ENCODE data around the gene IGSF6. TPM values are rescaled to one million over a fixed set of nuclear protein-coding genes. Genes with fewer than 3 reads are reported as not detected.
"Not testable (repeated sequence)": the region's sequence is repeated elsewhere in the genome, so short reads cannot be mapped to it uniquely, and the experiment has no call there.

IGSF6 gene
- polyA plus RNA-seq, 3 donors = 86.2 to 276 (median 159) TPM

DNA sequence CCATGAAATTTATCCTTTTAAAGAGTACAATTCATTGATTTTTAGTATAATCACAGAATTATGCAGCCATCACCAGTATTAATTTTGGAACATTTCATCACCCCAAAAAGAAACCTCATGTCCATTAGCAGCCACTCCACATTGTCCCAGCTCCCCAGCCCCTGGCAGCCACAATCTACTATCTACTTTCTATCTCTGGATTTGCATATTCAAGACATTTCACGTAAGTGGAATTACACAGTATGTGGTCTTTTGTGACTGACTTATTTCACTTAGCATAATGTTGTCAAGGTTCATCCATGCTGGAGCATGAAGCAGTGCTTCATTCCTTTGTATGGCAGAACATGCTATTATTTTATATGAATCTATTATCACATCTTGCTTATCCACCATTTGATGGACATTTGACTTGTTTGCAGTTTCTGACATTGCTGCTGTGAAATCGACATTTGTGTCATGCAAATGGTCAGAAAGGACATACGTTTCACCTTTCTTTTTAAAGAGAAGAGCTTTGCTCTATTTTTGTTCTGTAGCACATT lies 42.3 kb downstream of the IGSF6 start:
- Mint-ChIP-seq H3K36me3 (peaks cover 20 to 22% of the 10 kb centered on the region in 2 donors), H3K4me1 (peaks cover 94% of the 10 kb centered on the region), H3K27me3 (ENCODE audit: low read depth in 3 of 3) (no peaks in the 10 kb centered on the region), H3K9me3 (no peaks in the 10 kb centered on the region), H3K4me3 (no peak overlapping the region), H3K27ac (peak overlapping the region; percentile 95 to 98 (median 97))
- Histone ChIP-seq H3K79me2 (ENCODE audit: insufficient read depth, low read length) (peaks cover 100% of the 10 kb centered on the region), H3K36me3 (replicated peaks in 1 of 2; ENCODE audit: control insufficient read depth in 1 of 2, insufficient read depth in 2 of 2, low read length in 2 of 2) (peaks cover 0 to 12% of the 10 kb centered on the region in 2 donors), H4K20me1 (ENCODE audit: insufficient read depth, low read length) (peaks cover 69% of the 10 kb centered on the region), H2AFZ (ENCODE audit: insufficient read depth, low read depth, low read length, poor library complexity, severe bottlenecking) (no peak overlapping the region), H3K27ac (ENCODE audit: low read depth in 1 of 2, low read length in 2 of 2) (peak overlapping the region in 1 of 2 donors; percentile 93), H3K9ac (ENCODE audit: insufficient read depth, low read length, poor library complexity, severe bottlenecking) (no peak overlapping the region), H3K27me3 (ENCODE audit: control insufficient read depth in 2 of 2, insufficient read depth in 2 of 2, low read length in 2 of 2) (no peaks in the 10 kb centered on the region), H3K4me2 (replicated peaks; ENCODE audit: extremely low read depth, low read length, poor library complexity, severe bottlenecking) (peak overlapping the region; percentile 74), H3K4me3 (replicated peaks in 1 of 3; ENCODE audit: low read depth in 2 of 3, low read length in 3 of 3) (peak overlapping the region in 1 of 3 experiments; percentile 71), H3K4me1 (ENCODE audit: control insufficient read depth in 1 of 2, insufficient read depth in 2 of 2, low read length in 2 of 2) (peaks cover 98 to 100% of the 10 kb centered on the region in 2 donors), H3K9me3 (replicated peaks in 1 of 2; ENCODE audit: control insufficient read depth in 1 of 2, insufficient read depth in 1 of 2, low read length in 2 of 2) (no peaks in the 10 kb centered on the region)
- TF ChIP-seq, protein P1, sequence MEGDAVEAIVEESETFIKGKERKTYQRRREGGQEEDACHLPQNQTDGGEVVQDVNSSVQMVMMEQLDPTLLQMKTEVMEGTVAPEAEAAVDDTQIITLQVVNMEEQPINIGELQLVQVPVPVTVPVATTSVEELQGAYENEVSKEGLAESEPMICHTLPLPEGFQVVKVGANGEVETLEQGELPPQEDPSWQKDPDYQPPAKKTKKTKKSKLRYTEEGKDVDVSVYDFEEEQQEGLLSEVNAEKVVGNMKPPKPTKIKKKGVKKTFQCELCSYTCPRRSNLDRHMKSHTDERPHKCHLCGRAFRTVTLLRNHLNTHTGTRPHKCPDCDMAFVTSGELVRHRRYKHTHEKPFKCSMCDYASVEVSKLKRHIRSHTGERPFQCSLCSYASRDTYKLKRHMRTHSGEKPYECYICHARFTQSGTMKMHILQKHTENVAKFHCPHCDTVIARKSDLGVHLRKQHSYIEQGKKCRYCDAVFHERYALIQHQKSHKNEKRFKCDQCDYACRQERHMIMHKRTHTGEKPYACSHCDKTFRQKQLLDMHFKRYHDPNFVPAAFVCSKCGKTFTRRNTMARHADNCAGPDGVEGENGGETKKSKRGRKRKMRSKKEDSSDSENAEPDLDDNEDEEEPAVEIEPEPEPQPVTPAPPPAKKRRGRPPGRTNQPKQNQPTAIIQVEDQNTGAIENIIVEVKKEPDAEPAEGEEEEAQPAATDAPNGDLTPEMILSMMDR (IDR thresholded peaks at IDR 0.05) = no peak
- WGBS (ENCODE audit: insufficient coverage) = 85% methylated on average over 2 of the region's 3 CpGs
- DNase-seq = no peak
- intact Hi-C loops (cut with micrococcal nuclease) = loop anchor here in 1 of 2 donors (5.0 kb wide), 1 partner anchor 42 kb away; the partner anchor contains the start of gene IGSF6

DNA sequence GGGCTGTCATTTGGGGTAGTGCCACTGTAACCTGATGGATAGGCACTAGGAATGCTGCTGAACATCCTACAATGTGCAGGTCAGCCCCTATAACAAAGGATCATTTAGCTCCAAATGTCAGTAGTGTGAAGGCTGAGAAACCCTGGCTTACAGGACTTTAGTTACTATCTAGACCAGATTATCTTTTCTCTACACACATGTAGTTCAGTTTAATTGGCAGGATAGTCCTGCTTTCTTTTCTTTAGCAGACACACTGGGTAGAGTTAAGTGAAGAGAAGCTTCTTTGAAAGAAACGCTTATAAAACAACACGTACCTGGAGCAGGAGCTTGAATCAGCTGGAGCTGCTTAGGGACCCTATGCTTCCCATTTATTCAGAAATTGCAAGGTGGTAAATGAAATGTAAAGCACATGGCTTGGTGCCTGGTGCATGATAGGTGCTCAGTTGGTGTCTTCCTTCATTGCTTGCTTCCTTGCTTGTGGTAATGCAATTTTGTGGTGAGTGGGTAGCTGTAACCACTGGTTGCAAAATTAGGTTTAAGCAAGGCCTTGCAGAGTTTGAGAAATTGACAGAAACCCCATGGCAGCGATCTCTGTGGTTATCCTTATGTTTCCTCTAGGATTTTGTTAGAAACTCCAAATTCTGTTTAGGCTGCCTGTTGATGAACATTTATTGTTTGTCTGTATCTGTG lies 43.6 kb downstream of the IGSF6 start:
- peak; percentile 64 to 87 (median 86) for DNase-seq
- peak overlapping the region; percentile 74 for H3K4me2 ChIP-seq (replicated peaks; ENCODE audit: extremely low read depth, low read length, poor library complexity, severe bottlenecking)
- peaks cover 67% of the 10 kb centered on the region for H4K20me1 ChIP-seq (ENCODE audit: insufficient read depth, low read length)
- peaks cover 98 to 100% of the 10 kb centered on the region in 2 donors for H3K4me1 ChIP-seq (ENCODE audit: control insufficient read depth in 1 of 2, insufficient read depth in 2 of 2, low read length in 2 of 2)
- peaks cover 0 to 5% of the 10 kb centered on the region in 2 donors for H3K36me3 ChIP-seq (replicated peaks in 1 of 2; ENCODE audit: control insufficient read depth in 1 of 2, insufficient read depth in 2 of 2, low read length in 2 of 2)
- no peak overlapping the region for H2AFZ ChIP-seq (ENCODE audit: insufficient read depth, low read depth, low read length, poor library complexity, severe bottlenecking)
- H3K9me3 ChIP-seq (replicated peaks in 1 of 2; ENCODE audit: control insufficient read depth in 1 of 2, insufficient read depth in 1 of 2, low read length in 2 of 2) = no peaks in the 10 kb centered on the region
- Mint-ChIP-seq H3K27ac (peak overlapping the region; percentile 95 to 98 (median 97)), H3K4me1 (peaks cover 93% of the 10 kb centered on the region), H3K36me3 (peaks cover 9 to 10% of the 10 kb centered on the region in 2 donors), H3K4me3 (peak overlapping the region; percentile 48 to 86), H3K27me3 (ENCODE audit: low read depth in 3 of 3) (no peaks in the 10 kb centered on the region), H3K9me3 (no peaks in the 10 kb centered on the region)
- H3K27me3 ChIP-seq (ENCODE audit: control insufficient read depth in 2 of 2, insufficient read depth in 2 of 2, low read length in 2 of 2) = no peaks in the 10 kb centered on the region
- intact Hi-C loops (cut with micrococcal nuclease) = no loop called here
- peak overlapping the region; percentile 64 to 93 for H3K27ac ChIP-seq (ENCODE audit: low read depth in 1 of 2, low read length in 2 of 2)
- H3K4me3 ChIP-seq (replicated peaks in 1 of 3; ENCODE audit: low read depth in 2 of 3, low read length in 3 of 3) = peak overlapping the region; percentile 1 to 71 (median 43)
- TF ChIP-seq, protein P1 (IDR thresholded peaks at IDR 0.05) = no peak
- 0% methylated on average over 1 of the region's 3 CpGs for WGBS (ENCODE audit: insufficient coverage)
- peak overlapping the region; percentile 10 for H3K9ac ChIP-seq (ENCODE audit: insufficient read depth, low read length, poor library complexity, severe bottlenecking)
- H3K79me2 ChIP-seq (ENCODE audit: insufficient read depth, low read length) = peaks cover 100% of the 10 kb centered on the region

DNA sequence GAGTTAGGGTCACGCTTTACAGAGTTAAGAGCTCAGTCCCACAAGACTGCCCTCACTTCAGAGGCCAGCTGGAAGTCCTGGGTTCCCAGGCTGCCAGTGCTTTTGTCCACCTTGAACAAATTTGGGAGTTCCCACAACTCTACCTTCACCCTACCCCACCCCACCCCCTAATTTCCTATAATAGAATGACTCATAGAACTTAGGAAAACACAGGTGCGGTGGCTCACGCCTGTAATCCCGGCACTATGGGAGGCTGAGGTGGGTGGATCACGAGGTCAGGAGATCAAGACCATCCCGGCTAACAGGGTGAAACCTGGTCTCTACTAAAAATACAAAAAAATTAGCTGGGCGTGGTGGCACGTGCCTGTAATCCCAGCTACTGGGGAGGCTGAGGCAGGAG lies 46.6 kb downstream of the IGSF6 start:
- H3K9me3 Mint-ChIP-seq; H3K27me3 ChIP-seq (ENCODE audit: control insufficient read depth in 2 of 2, insufficient read depth in 2 of 2, low read length in 2 of 2); H3K27me3 Mint-ChIP-seq (ENCODE audit: low read depth in 3 of 3); H3K9me3 ChIP-seq (replicated peaks in 1 of 2; ENCODE audit: control insufficient read depth in 1 of 2, insufficient read depth in 1 of 2, low read length in 2 of 2); DNase-seq; H3K4me3 Mint-ChIP-seq; H2AFZ ChIP-seq (ENCODE audit: insufficient read depth, low read depth, low read length, poor library complexity, severe bottlenecking); H3K36me3 ChIP-seq (replicated peaks in 1 of 2; ENCODE audit: control insufficient read depth in 1 of 2, insufficient read depth in 2 of 2, low read length in 2 of 2); H3K36me3 Mint-ChIP-seq; intact Hi-C loops (cut with micrococcal nuclease): not testable (repeated sequence)
- Histone ChIP-seq H3K4me2 (replicated peaks; ENCODE audit: extremely low read depth, low read length, poor library complexity, severe bottlenecking) (peak overlapping the region; percentile 84), H3K4me1 (ENCODE audit: control insufficient read depth in 1 of 2, insufficient read depth in 2 of 2, low read length in 2 of 2) (peaks cover 97 to 100% of the 10 kb centered on the region in 2 donors), H4K20me1 (ENCODE audit: insufficient read depth, low read length) (peaks cover 56% of the 10 kb centered on the region), H3K79me2 (ENCODE audit: insufficient read depth, low read length) (peaks cover 100% of the 10 kb centered on the region), H3K9ac (ENCODE audit: insufficient read depth, low read length, poor library complexity, severe bottlenecking) (peak overlapping the region; percentile 27), H3K27ac (ENCODE audit: low read depth in 1 of 2, low read length in 2 of 2) (peak overlapping the region; percentile 57 to 96), H3K4me3 (replicated peaks in 1 of 3; ENCODE audit: low read depth in 2 of 3, low read length in 3 of 3) (peak overlapping the region in 1 of 3 experiments; percentile 98)
- no CpG with 5 or more reads among the region's 8 CpGs for WGBS (ENCODE audit: insufficient coverage)
- H3K27ac Mint-ChIP-seq = peak overlapping the region in 6 of 7 donors; percentile 62 to 91 (median 88)
- peaks cover 93% of the 10 kb centered on the region for H3K4me1 Mint-ChIP-seq

All from CD14-positive monocyte (primary cell).